Measurements from ENCODE around the gene FBXW4. TPM values are rescaled to one million over a fixed set of nuclear protein-coding genes. Genes with fewer than 3 reads are reported as not detected.

FBXW4 gene
- total and polyA plus RNA-seq, 9 of the 15 experiments (the other 6 are each of a cell fraction or from before 2014, with no cell fraction given), result 1.0 to 10.6 (median 5.4) TPM

DNA sequence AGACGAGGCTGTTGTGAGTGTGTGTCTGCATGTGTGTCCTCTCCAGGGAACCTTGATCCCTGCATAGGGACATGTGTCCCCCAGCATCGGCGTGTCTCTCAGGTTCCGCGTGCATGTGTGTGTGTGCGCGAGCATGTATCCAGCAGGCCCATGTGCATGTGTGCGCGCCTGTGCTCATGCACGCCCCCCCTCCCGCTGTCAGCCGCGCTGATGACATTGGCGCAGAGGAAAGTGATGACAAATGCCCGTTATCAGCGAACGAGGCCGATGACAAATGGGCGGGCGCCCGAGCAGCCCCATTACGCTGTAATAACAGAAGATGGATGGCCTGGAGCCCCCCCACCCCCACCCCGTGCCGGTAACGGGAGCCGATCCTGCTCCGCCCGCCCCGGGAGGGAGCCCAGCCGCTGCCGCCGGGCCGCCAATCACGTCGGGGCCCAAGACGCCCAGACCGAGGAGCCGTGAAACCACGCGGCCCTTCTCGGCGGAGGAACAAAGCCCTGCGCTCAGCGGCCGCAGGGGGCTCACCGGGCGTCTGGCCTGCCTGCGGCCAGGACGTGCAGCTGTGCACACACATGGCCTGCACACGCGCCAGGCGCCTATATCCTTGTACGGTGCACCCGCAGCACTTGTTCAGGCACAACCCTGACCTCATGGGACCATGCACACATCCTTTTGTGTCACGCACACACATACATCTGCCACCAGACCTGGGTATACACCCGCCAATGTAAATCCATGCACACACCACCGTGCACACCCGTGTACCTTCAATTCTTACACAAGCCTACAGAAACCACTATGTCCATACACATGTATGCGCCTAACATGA, 128.4 kb downstream of the FBXW4 start (continued):
- TF ChIP-seq RBM25 (IDR thresholded peaks at IDR 0.05; ENCODE audit: low read depth, low read length, severe bottlenecking), result no peak
- no peak for TF ChIP-seq SMARCA5 (IDR thresholded peaks at IDR 0.05)
- TF ChIP-seq, protein P1, sequence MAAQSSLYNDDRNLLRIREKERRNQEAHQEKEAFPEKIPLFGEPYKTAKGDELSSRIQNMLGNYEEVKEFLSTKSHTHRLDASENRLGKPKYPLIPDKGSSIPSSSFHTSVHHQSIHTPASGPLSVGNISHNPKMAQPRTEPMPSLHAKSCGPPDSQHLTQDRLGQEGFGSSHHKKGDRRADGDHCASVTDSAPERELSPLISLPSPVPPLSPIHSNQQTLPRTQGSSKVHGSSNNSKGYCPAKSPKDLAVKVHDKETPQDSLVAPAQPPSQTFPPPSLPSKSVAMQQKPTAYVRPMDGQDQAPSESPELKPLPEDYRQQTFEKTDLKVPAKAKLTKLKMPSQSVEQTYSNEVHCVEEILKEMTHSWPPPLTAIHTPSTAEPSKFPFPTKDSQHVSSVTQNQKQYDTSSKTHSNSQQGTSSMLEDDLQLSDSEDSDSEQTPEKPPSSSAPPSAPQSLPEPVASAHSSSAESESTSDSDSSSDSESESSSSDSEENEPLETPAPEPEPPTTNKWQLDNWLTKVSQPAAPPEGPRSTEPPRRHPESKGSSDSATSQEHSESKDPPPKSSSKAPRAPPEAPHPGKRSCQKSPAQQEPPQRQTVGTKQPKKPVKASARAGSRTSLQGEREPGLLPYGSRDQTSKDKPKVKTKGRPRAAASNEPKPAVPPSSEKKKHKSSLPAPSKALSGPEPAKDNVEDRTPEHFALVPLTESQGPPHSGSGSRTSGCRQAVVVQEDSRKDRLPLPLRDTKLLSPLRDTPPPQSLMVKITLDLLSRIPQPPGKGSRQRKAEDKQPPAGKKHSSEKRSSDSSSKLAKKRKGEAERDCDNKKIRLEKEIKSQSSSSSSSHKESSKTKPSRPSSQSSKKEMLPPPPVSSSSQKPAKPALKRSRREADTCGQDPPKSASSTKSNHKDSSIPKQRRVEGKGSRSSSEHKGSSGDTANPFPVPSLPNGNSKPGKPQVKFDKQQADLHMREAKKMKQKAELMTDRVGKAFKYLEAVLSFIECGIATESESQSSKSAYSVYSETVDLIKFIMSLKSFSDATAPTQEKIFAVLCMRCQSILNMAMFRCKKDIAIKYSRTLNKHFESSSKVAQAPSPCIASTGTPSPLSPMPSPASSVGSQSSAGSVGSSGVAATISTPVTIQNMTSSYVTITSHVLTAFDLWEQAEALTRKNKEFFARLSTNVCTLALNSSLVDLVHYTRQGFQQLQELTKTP (IDR thresholded peaks at IDR 0.05; ENCODE audit: low read depth in 1 of 2, partially characterized antibody in 2 of 2), result no peak
- no peak for TF ChIP-seq SIN3B (IDR thresholded peaks at IDR 0.05; ENCODE audit: low read depth)
- TF ChIP-seq GATA2 (CRISPR knock-in tag; IDR thresholded peaks at IDR 0.05), result peak; percentile 53; the same call in 1 of the 2 replicates
- TF ChIP-seq ZNF780A (CRISPR knock-in tag; IDR thresholded peaks at IDR 0.05), result no peak
- no peak for TF ChIP-seq RUNX1 (IDR thresholded peaks at IDR 0.05; ENCODE audit: low read depth)
- TF ChIP-seq, protein P2, sequence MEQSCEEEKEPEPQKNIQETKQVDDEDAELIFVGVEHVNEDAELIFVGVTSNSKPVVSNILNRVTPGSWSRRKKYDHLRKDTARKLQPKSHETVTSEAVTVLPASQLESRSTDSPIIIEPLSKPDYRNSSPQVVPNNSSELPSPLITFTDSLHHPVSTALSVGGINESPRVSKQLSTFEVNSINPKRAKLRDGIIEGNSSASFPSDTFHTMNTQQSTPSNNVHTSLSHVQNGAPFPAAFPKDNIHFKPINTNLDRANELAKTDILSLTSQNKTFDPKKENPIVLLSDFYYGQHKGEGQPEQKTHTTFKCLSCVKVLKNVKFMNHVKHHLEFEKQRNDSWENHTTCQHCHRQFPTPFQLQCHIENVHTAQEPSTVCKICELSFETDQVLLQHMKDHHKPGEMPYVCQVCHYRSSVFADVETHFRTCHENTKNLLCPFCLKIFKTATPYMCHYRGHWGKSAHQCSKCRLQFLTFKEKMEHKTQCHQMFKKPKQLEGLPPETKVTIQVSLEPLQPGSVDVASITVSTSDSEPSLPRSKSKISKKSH (CRISPR knock-in tag; IDR thresholded peaks at IDR 0.05), result no peak
- TF ChIP-seq, protein P3, sequence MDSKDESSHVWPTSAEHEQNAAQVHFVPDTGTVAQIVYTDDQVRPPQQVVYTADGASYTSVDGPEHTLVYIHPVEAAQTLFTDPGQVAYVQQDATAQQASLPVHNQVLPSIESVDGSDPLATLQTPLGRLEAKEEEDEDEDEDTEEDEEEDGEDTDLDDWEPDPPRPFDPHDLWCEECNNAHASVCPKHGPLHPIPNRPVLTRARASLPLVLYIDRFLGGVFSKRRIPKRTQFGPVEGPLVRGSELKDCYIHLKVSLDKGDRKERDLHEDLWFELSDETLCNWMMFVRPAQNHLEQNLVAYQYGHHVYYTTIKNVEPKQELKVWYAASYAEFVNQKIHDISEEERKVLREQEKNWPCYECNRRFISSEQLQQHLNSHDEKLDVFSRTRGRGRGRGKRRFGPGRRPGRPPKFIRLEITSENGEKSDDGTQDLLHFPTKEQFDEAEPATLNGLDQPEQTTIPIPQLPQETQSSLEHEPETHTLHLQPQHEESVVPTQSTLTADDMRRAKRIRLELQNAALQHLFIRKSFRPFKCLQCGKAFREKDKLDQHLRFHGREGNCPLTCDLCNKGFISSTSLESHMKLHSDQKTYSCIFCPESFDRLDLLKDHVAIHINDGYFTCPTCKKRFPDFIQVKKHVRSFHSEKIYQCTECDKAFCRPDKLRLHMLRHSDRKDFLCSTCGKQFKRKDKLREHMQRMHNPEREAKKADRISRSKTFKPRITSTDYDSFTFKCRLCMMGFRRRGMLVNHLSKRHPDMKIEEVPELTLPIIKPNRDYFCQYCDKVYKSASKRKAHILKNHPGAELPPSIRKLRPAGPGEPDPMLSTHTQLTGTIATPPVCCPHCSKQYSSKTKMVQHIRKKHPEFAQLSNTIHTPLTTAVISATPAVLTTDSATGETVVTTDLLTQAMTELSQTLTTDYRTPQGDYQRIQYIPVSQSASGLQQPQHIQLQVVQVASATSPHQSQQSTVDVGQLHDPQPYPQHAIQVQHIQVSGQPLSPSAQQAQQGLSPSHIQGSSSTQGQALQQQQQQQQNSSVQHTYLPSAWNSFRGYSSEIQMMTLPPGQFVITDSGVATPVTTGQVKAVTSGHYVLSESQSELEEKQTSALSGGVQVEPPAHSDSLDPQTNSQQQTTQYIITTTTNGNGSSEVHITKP (IDR thresholded peaks at IDR 0.05; ENCODE audit: partially characterized antibody), result no peak
- TF ChIP-seq, protein P4, sequence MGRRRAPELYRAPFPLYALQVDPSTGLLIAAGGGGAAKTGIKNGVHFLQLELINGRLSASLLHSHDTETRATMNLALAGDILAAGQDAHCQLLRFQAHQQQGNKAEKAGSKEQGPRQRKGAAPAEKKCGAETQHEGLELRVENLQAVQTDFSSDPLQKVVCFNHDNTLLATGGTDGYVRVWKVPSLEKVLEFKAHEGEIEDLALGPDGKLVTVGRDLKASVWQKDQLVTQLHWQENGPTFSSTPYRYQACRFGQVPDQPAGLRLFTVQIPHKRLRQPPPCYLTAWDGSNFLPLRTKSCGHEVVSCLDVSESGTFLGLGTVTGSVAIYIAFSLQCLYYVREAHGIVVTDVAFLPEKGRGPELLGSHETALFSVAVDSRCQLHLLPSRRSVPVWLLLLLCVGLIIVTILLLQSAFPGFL (CRISPR knock-in tag; IDR thresholded peaks at IDR 0.05), result no peak
- TF ChIP-seq, protein P5, sequence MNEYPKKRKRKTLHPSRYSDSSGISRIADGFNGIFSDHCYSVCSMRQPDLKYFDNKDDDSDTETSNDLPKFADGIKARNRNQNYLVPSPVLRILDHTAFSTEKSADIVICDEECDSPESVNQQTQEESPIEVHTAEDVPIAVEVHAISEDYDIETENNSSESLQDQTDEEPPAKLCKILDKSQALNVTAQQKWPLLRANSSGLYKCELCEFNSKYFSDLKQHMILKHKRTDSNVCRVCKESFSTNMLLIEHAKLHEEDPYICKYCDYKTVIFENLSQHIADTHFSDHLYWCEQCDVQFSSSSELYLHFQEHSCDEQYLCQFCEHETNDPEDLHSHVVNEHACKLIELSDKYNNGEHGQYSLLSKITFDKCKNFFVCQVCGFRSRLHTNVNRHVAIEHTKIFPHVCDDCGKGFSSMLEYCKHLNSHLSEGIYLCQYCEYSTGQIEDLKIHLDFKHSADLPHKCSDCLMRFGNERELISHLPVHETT (CRISPR knock-in tag; conservative IDR thresholded peaks at IDR 0.05 in 1 of 2, IDR thresholded peaks at IDR 0.05 in 1 of 2), result peak in 1 of 2 experiments; percentile 72; a peak in 2 of 4 replicates

Data from K562 (cell line).